Measurements from ENCODE around the gene ZNF839.
"Not testable (repeated sequence)": the region's sequence is repeated elsewhere in the genome, so short reads cannot be mapped to it uniquely, and the experiment has no call there.

Gene ZNF839

DNA sequence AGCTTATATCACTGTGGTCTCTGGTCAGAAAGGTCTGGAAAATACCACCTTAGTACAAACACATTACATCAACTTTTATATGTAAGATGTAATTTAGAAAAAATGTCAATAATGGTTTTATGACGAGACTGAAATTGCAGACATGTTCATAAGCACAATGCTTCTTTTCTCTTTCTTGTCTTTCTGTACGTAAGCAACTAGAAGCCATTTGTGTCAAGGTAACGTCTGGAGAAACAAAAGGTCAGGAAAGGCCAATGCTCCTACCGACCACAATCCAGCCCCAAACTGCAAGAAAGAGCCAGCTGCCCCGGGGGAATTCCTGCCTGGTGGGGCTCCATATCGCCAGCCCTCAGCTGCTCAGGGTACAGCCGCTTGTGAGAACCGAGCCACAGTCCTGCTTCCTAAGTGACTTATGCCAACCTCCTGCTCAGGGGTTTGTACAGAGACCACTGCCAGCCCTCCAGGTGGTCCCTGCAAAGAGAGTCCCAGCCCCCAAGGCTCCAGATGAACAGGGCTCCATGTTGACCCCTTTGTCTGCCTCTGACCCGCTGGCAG, 6.3 kb downstream of the ZNF839 start:
- H3K27me3 ChIP-seq (ENCODE audit: control insufficient read depth, insufficient read depth, low read length): no peaks in the 10 kb centered on the region
- H3K4me3 ChIP-seq (ENCODE audit: low read depth, low read length): no peak overlapping the region
- H3K36me3 ChIP-seq (ENCODE audit: control insufficient read depth, insufficient read depth, low read length): peaks cover 20% of the 10 kb centered on the region
- H3K27ac ChIP-seq (ENCODE audit: low read depth, low read length): no peak overlapping the region
- H3K9me3 ChIP-seq (ENCODE audit: control insufficient read depth, insufficient read depth, low read depth, low read length): no peaks in the 10 kb centered on the region
- H3K9ac ChIP-seq (ENCODE audit: low read length): no peak overlapping the region
- H3K4me1 ChIP-seq (ENCODE audit: control insufficient read depth, insufficient read depth, low read length): no peaks in the 10 kb centered on the region

DNA sequence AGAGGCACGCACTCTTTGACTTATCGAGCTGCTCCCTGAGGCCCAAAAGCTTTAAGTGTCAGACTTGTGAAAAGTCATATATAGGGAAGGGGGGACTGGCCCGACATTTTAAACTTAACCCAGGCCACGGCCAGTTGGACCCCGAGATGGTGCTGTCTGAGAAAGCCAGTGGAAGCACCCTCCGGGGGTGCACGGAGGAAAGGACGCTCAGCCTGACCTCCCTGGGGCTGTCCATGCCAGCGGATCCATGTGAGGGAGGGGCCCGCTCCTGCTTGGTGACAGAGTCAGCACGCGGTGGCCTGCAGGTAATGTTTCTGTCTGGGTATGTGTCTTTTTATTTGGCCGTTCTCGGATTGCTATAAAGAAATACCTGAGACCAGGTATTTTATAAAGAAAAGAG, 7.0 kb downstream of the ZNF839 start:
- no peak overlapping the region for H3K27ac ChIP-seq (ENCODE audit: low read depth, low read length)
- H3K4me1 ChIP-seq (ENCODE audit: control insufficient read depth, insufficient read depth, low read length): no peaks in the 10 kb centered on the region
- peaks cover 22% of the 10 kb centered on the region for H3K36me3 ChIP-seq (ENCODE audit: control insufficient read depth, insufficient read depth, low read length)
- H3K27me3 ChIP-seq (ENCODE audit: control insufficient read depth, insufficient read depth, low read length): no peaks in the 10 kb centered on the region
- no peaks in the 10 kb centered on the region for H3K9me3 ChIP-seq (ENCODE audit: control insufficient read depth, insufficient read depth, low read depth, low read length)
- H3K9ac ChIP-seq (ENCODE audit: low read length): no peak overlapping the region
- H3K4me3 ChIP-seq (ENCODE audit: low read depth, low read length): no peak overlapping the region

DNA sequence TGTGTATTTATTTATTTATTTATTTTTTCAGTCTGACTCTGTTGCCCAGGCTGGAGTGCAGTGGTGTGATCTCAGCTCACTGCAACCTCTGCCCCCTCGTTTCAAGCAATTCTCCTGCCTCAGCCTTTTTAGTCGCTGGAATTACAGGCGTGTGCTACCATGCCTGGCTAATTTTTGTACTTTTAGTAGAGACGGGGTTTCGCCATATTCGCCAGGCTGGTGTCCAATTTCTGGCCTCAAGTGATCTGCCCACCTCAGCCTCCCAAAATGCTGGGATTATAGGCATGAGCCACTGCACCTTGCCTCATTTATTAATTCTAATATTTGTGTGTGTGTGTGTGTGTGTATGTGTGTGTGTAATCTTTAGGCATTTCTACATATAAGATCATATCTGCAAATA, 9.8 kb downstream of the ZNF839 start:
- not testable (repeated sequence) for H3K4me1 ChIP-seq (ENCODE audit: control insufficient read depth, insufficient read depth, low read length); H3K9ac ChIP-seq (ENCODE audit: low read length); H3K4me3 ChIP-seq (ENCODE audit: low read depth, low read length); H3K27me3 ChIP-seq (ENCODE audit: control insufficient read depth, insufficient read depth, low read length); H3K27ac ChIP-seq (ENCODE audit: low read depth, low read length); H3K9me3 ChIP-seq (ENCODE audit: control insufficient read depth, insufficient read depth, low read depth, low read length)
- peaks cover 34% of the 10 kb centered on the region for H3K36me3 ChIP-seq (ENCODE audit: control insufficient read depth, insufficient read depth, low read length)

DNA sequence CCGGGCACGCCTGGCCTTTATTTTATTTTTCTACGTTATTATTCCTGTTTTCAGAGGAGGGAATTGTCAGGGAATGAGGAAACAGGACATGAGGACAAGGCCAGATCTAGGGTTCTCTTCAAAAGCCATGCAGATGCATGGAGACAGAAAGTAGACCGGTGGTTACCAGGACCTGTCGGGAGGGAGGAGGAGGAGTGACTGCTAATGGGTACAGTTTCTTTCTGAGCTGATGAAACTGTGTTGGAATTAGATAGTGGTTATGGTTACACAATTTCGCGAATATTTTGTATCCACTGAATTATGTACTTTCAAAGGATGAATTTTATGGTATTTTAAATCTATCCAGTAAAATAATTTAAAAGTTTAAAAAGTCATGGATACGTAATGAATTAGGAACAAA, 11.3 kb downstream of the ZNF839 start:
- no peaks in the 10 kb centered on the region for H3K27me3 ChIP-seq (ENCODE audit: control insufficient read depth, insufficient read depth, low read length)
- H3K36me3 ChIP-seq (ENCODE audit: control insufficient read depth, insufficient read depth, low read length): peaks cover 43% of the 10 kb centered on the region
- no peaks in the 10 kb centered on the region for H3K9me3 ChIP-seq (ENCODE audit: control insufficient read depth, insufficient read depth, low read depth, low read length)
- no peak overlapping the region for H3K9ac ChIP-seq (ENCODE audit: low read length)
- H3K4me3 ChIP-seq (ENCODE audit: low read depth, low read length): no peak overlapping the region
- no peak overlapping the region for H3K27ac ChIP-seq (ENCODE audit: low read depth, low read length)
- H3K4me1 ChIP-seq (ENCODE audit: control insufficient read depth, insufficient read depth, low read length): no peaks in the 10 kb centered on the region

DNA sequence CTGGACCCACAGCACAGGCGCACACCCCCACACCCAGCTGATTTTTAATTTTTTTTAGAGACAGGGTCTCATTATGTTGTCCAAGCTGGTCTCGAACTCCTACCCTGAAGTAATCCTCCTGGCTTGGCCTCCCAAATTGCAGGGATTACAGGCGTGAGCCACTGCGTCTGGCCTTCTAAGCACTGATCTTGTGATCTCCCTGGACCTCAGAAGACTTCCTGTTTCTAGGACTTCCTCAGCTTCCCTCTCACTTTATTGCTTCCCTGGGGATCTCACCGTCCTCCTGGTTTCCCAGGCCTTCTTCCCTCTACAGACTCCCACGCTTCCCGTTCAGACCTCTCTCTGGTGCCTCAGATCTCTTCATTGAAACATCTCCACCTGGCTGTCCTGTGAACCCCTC, 13.8 kb downstream of the ZNF839 start:
- Histone ChIP-seq H3K9ac (ENCODE audit: low read length) (no peak overlapping the region), H3K27me3 (ENCODE audit: control insufficient read depth, insufficient read depth, low read length) (no peaks in the 10 kb centered on the region), H3K27ac (ENCODE audit: low read depth, low read length) (no peak overlapping the region), H3K36me3 (ENCODE audit: control insufficient read depth, insufficient read depth, low read length) (peaks cover 56% of the 10 kb centered on the region), H3K4me3 (ENCODE audit: low read depth, low read length) (no peak overlapping the region), H3K4me1 (ENCODE audit: control insufficient read depth, insufficient read depth, low read length) (no peaks in the 10 kb centered on the region), H3K9me3 (ENCODE audit: control insufficient read depth, insufficient read depth, low read depth, low read length) (no peaks in the 10 kb centered on the region)

DNA sequence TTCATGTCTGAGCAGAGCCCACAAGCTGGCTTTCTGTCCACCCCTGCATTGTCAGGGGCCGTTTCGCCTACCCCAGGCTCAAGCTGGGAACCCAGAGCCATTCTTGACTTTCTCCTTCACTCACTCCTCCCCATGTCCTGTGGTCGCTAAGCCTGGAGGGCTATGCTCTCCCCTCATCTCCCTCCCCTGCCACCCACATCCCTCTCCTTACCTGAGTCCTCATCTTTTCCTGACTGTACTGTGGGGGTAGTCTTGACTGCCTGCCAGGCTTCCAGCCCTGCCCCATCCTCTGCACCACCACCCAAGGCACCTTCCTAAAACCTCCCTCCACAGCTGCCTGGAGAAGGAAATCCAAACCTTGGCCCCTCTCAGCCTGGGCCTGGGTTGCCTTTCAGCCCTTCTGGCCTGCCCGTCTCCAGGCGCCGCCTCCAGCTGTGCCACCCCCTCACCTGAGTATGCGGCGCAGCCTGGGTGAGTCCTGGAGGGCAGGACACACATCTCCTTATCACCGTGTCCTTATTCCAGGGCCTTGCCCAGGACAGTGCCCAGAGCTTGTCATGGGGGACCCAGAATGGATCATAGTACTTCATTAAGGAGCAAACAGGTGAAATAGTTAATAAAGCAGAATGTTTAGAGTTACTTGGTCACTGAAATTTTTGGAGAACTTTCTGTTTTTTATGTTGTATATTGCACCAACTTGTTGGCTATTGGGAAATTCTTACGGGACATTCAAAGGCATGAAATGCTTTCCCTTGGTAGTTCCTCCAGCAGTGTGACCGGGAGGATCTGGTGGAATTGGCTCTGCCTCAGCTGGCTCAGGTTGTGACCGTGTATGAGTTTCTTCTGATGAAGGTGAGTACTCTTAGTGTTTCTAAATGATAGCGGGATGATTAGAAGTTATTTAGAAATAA, 14.5 kb downstream of the ZNF839 start:
- H3K36me3 ChIP-seq (ENCODE audit: control insufficient read depth, insufficient read depth, low read length): peaks cover 57% of the 10 kb centered on the region

DNA sequence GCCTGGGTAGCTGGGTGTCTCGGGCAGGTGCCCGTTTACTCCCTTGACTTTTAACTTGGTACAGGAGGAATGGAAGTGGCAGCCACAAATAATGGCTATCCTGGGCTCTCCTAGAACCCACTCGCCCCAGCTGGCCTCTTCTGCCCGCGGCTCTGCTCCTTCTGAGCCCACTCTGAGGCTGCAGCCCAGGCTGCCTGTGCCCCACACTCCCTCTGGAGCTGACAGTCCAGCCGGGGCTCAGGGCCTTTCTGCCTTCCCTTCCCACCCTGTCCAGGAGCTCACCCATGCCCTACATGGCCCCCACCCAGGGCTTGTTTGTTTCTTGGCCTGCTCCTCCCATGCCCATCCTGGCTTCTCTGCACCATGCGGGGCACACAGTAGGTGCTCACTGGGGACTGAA, 15.6 kb downstream of the ZNF839 start:
- Histone ChIP-seq H3K9me3 (ENCODE audit: control insufficient read depth, insufficient read depth, low read depth, low read length) (no peaks in the 10 kb centered on the region), H3K9ac (ENCODE audit: low read length) (no peak overlapping the region), H3K4me1 (ENCODE audit: control insufficient read depth, insufficient read depth, low read length) (no peaks in the 10 kb centered on the region), H3K27me3 (ENCODE audit: control insufficient read depth, insufficient read depth, low read length) (no peaks in the 10 kb centered on the region), H3K27ac (ENCODE audit: low read depth, low read length) (no peak overlapping the region), H3K4me3 (ENCODE audit: low read depth, low read length) (no peak overlapping the region), H3K36me3 (ENCODE audit: control insufficient read depth, insufficient read depth, low read length) (peaks cover 63% of the 10 kb centered on the region)

More for the DNA sequence above, 14.5 kb downstream of the ZNF839 start:
- no peak overlapping the region for H3K9ac ChIP-seq (ENCODE audit: low read length)
- no peaks in the 10 kb centered on the region for H3K4me1 ChIP-seq (ENCODE audit: control insufficient read depth, insufficient read depth, low read length)
- no peaks in the 10 kb centered on the region for H3K27me3 ChIP-seq (ENCODE audit: control insufficient read depth, insufficient read depth, low read length)
- H3K4me3 ChIP-seq (ENCODE audit: low read depth, low read length): no peak overlapping the region
- no peak overlapping the region for H3K27ac ChIP-seq (ENCODE audit: low read depth, low read length)
- no peaks in the 10 kb centered on the region for H3K9me3 ChIP-seq (ENCODE audit: control insufficient read depth, insufficient read depth, low read depth, low read length)

DNA sequence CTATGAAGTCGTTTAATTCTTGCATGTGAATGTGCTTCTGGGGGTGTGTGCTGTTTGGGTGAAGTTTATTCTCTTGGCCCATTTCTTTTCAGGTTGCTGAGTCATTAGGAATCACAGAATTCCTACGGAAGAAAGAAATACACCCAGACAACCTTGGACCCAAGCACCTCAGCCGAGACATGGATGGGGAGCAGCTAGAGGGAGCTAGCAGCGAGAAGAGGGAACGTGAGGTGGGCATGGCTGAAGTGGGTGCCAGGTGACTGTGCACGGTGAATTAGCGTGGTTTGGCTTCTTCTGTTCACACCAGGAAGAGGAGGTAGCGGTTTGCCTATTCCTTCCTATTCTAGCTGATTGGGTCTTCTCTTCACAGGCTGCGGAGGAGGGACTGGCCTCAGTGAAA, 19.2 kb downstream of the ZNF839 start:
- Histone ChIP-seq H3K9me3 (ENCODE audit: control insufficient read depth, insufficient read depth, low read depth, low read length) (no peaks in the 10 kb centered on the region), H3K4me3 (ENCODE audit: low read depth, low read length) (no peak overlapping the region), H3K9ac (ENCODE audit: low read length) (no peak overlapping the region), H3K36me3 (ENCODE audit: control insufficient read depth, insufficient read depth, low read length) (peaks cover 72% of the 10 kb centered on the region), H3K27me3 (ENCODE audit: control insufficient read depth, insufficient read depth, low read length) (no peaks in the 10 kb centered on the region), H3K4me1 (ENCODE audit: control insufficient read depth, insufficient read depth, low read length) (no peaks in the 10 kb centered on the region), H3K27ac (ENCODE audit: low read depth, low read length) (no peak overlapping the region)

DNA sequence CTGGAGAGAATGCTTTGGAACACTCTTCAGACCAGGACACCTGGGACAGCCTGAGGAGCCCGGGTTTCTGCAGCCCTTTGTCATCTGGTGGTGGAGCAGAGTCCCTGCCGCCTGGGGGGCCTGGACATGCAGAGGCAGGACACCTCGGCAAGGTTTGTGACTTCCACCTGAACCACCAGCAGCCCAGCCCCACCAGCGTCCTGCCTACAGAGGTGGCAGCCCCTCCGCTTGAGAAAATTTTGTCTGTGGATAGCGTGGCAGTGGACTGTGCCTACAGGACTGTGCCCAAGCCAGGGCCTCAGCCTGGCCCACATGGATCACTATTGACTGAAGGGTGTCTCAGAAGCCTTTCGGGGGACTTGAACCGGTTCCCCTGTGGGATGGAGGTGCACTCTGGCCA, 22.0 kb downstream of the ZNF839 start:
- no peaks in the 10 kb centered on the region for H3K4me1 ChIP-seq (ENCODE audit: control insufficient read depth, insufficient read depth, low read length)
- H3K4me3 ChIP-seq (ENCODE audit: low read depth, low read length): no peak overlapping the region
- no peaks in the 10 kb centered on the region for H3K9me3 ChIP-seq (ENCODE audit: control insufficient read depth, insufficient read depth, low read depth, low read length)
- peaks cover 67% of the 10 kb centered on the region for H3K36me3 ChIP-seq (ENCODE audit: control insufficient read depth, insufficient read depth, low read length)
- no peak overlapping the region for H3K9ac ChIP-seq (ENCODE audit: low read length)
- H3K27me3 ChIP-seq (ENCODE audit: control insufficient read depth, insufficient read depth, low read length): no peaks in the 10 kb centered on the region
- H3K27ac ChIP-seq (ENCODE audit: low read depth, low read length): 0 out of 2 replicates have a peak overlapping the region, but pooled peaks have one; percentile 18

DNA sequence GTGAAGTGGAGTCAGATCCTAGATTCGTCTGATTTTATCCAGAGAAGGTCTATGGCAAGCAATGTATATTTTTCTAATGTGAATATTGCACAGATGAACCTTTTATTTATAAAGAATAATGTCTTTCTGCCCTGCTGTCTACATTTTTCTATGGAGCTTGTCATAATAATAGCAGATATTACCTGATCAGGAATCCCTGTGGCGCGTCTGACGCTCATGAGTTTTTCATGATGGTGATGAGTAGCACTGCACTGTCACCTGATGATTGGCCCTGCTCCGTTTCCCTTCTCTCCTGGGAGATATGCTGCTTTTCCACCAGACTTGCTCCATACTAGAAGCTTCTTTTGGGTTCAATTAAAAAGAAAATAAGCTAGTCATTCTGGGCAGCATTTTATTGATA, 22.7 kb downstream of the ZNF839 start:
- Histone ChIP-seq H3K4me3 (ENCODE audit: low read depth, low read length) (no peak overlapping the region), H3K27me3 (ENCODE audit: control insufficient read depth, insufficient read depth, low read length) (no peaks in the 10 kb centered on the region), H3K4me1 (ENCODE audit: control insufficient read depth, insufficient read depth, low read length) (no peaks in the 10 kb centered on the region), H3K9ac (ENCODE audit: low read length) (no peak overlapping the region), H3K36me3 (ENCODE audit: control insufficient read depth, insufficient read depth, low read length) (peaks cover 69% of the 10 kb centered on the region), H3K9me3 (ENCODE audit: control insufficient read depth, insufficient read depth, low read depth, low read length) (no peaks in the 10 kb centered on the region), H3K27ac (ENCODE audit: low read depth, low read length) (no peak overlapping the region)

DNA sequence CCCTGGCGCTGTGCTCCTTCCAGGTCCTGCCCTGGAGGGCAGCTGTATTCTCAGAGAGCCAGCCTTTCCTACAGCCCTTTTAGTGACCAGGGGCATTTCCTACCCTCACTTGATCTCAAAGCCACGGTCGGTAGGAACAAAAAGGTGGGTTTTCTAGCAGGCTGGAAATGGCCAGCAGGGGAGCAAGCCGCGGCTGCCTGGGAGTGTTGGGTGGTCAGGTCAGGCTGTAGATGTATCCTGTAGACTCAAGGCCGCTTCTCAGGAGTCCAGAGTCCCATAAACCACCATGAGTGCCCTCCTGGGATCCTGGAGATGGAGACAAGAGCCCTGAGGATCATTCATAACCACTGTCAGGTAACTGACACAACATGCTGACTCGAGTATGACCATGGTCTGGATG, 24.5 kb downstream of the ZNF839 start:
- no peak overlapping the region for H3K9ac ChIP-seq (ENCODE audit: low read length)
- no peaks in the 10 kb centered on the region for H3K27me3 ChIP-seq (ENCODE audit: control insufficient read depth, insufficient read depth, low read length)
- no peaks in the 10 kb centered on the region for H3K9me3 ChIP-seq (ENCODE audit: control insufficient read depth, insufficient read depth, low read depth, low read length)
- H3K4me1 ChIP-seq (ENCODE audit: control insufficient read depth, insufficient read depth, low read length): no peaks in the 10 kb centered on the region
- H3K27ac ChIP-seq (ENCODE audit: low read depth, low read length): no peak overlapping the region
- no peak overlapping the region for H3K4me3 ChIP-seq (ENCODE audit: low read depth, low read length)
- peaks cover 73% of the 10 kb centered on the region for H3K36me3 ChIP-seq (ENCODE audit: control insufficient read depth, insufficient read depth, low read length)
